ENCODE results near the gene OXNAD1.

Gene OXNAD1

DNA sequence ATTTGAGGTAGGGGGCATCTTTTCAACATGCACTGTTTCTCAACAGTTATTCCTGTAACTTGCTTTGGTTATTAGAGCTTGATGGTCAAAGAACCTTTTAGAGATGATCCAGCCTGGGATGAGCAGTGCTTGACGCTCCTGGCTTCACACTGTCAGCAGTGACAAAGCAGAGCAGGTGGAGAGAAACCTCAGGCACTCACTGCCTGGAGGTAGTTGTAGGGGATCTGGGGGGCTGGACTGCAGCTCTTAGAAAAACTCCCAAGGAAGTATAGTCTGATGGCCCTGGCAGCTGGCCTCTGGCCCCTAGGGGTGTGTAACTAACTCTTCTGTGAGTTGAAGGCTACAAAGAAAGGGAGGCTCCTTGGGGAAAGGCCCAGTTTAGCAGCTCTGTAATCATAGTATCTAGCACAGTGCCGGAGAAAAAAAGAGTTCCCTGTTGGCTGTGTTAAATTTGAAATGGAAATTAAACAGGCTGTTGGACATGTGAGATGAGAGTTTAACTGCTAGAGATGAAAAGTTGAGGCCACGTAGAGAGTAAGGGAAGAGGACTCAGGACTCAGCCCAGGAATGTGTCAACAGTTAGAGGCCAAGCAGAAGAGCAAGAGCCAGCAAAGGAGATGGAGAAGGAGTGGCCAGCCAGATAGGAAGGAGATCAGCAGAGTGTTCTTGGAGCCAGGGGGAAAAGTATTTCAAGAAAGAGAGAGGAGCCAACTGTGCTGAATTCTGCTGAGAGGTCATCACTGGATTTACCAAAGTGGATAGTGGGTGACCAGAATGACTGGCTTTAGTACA is 14.2 kb downstream of the OXNAD1 start:
- DNase-seq, result no peak

DNA sequence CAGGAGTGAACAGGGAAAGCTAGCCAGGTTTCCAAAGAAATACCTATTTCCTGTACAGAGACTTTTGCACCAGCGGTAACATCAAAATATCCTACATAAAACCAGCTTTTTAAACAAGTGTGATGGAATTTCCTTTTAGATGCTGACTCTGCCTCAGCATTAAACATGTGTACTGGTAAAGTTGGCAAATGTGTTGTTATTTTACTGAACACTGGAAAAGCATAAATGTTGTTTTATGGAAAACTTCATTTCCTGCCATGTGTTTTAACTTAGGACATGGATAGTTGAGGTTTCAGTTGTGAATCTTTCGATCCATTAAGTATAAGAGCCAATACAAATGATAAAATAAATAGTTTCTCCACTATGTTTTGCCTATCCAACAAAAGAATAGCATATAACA is 15.7 kb downstream of the OXNAD1 start:
- DNase-seq, result no peak

DNA sequence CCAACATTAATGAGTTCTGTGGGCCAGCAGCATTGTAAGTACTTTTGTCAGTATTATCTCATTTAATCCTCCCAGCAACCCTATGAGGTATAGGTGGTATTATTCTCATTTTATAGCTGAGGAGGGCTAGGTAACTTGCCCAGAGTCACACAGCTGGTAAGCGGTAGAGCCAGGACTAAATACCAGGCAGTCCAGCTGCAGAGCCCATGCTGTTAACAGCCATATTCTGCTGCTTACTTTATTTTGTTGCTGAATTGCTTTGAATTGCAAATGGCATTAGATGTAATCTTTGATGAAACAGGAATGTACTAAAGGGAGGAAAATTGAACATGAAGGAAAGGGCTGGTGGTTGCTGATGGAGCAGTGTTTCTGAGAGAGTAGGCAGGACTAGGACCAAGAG is 19.6 kb downstream of the OXNAD1 start:
- no peak for DNase-seq

DNA sequence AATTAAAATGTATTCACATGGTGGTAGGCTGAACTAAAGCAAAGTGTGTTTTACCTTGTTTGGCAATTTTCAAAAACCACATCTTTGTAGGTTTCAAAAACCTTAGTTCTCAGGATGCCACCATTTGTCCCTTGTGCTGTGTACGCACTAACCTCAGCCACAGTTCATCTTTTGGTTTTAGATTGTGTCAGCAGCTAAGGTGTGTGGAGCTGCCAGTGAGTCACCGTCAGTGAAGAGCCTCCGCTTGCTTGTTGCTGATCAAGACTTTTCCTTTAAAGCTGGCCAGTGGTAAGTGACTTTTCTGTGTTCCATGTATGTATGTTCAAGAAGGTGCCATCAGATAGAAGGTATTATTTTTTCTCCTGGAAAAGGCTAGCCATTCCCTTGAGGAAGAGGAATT is 21.1 kb downstream of the OXNAD1 start:
- DNase-seq, result no peak

DNA sequence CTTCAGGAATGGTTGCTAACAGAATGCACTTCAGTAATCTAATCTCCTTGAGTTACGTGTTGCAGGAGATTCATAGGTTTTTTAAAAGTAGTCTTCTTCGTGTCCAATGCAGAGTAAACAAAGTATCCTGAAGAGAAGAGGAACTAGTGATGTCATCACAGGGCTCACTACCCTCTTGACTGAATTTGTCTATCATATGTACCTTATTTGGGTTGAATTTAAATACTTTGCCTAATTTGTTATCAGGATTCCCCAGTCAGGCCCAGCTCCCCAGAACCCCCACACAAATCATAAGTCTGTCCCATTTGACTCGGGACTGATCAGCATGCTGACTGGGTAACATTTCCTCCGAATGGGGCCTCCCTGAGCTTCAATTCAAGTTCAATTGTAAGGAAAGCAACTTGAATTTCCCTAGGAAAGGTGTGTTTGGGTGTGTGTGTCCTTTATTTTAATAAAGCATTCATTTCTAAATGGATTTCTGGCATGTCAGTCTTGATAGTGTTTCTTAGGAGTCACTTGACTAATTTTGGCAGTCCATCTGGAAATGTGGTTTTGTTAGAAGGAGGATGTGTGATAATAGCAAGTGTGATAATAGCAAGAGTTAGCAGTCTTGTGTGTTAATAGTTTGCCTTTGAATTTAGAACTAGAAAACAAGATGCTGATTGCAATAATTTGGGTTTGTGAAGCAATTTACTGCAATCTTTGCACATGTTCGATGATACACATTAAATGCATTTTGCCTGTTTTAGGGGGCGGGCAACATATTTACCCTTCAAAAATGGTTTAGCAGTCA is 21.9 kb downstream of the OXNAD1 start:
- no peak for DNase-seq

DNA sequence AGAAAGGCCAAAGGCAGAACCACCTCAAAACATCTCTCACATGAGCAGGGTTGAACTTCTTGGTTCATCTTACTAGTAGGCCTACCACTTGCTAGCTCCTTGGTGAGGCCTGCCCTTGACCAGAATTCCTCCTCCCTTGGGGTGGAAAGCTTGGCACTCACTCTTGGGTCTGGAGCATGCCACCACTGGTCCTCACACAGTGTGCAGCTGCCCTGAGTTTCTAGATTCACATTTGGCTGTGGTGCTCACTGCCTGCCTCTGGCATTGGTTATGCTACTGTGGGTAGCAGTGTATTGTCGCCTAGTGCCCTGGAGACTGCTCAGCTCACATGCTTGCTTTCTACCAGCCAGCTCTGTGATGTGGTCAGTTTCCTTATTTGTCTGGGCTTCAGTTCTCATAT is 23.7 kb downstream of the OXNAD1 start:
- DNase-seq, result no peak

DNA sequence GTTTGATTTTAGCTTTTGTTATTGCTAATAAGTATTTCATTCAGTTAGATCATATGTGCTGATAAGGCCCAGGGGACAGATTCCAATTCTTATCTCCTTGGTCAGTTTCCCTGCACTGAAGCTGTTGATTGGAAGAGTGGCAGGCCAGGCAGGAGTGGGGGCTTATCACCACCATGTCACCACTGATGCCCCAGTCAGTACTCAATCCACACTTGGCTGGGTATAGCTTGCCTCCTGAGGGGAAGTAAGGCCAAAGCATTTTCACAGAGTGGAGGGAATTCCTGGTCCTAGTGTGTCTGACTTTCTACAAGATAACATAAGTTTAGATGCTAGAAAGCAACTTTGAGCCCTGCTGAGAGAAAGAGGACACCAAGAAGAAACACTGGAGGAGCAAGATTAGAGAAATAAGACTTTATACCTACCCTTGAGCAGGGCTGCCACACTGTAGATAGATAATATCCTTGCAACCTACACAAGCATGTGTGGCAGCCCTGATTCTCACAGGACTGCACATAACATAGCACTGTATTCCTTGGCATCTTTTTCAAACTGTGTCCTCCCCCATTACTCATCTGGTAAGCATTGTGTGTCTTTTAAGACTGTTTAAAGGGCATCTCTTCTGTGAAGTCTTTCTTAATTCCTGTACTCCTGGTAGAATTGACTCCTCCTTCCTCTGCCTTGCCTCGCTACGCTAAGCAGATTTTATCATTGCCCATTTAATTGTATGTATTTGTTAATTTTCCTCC is 24.3 kb downstream of the OXNAD1 start:
- no peak for DNase-seq

DNA sequence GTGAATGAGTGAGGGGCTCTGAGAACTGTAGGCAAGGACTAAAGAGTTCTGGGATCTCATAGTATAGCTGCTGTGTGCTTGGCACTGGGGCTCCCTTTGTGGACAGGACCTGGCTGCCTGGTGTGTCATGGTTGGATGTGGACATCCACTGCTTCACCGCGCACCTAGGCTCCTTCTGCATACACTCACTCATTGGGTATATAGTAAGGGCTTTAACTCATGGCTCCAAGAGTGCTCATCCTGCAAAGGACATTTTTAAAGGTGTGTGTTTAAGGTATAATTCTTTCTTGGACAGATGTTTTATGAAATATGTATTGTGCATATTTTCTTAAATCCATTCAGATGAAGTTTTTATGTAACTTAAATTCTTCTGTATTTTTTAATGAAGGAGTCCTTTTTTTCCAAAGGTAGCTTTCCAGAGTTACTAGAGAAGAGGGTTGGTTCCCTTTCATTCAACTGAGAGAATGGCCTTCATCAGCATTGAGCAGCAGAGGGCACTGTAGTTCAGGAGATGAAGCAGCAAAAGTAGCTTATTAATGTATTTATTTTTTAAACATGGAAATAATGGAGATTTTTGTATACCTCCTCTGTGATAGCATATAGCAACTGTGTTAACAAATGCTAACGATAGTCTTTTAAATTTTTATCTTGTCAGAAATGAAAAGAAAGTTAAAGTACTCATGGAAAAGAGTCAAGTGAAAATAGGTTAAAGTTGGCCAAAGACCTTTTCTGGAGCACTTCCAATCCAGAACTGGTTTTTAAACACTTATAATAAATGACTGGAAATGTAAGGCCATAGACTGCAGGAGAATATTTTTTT is 25.2 kb downstream of the OXNAD1 start:
- DNase-seq, result peak; percentile 84

DNA sequence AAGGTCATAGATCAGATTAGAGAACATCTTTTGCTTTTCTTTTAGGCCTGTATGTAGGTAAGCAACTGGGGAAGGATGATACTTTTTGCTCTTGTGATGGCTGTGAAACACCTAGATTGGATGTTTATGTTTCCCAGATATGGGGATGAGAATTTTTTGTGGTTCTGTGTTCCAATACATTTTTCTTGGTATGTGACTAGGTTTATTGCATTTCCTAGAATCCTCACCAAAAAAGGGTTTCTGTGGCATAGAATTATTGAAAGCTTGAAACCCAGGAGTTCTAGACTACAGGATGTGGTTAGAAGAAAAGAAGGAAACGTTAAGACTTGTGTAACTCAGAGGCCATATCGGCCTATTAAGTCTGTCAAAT is 25.8 kb downstream of the OXNAD1 start:
- DNase-seq, result no peak

DNA sequence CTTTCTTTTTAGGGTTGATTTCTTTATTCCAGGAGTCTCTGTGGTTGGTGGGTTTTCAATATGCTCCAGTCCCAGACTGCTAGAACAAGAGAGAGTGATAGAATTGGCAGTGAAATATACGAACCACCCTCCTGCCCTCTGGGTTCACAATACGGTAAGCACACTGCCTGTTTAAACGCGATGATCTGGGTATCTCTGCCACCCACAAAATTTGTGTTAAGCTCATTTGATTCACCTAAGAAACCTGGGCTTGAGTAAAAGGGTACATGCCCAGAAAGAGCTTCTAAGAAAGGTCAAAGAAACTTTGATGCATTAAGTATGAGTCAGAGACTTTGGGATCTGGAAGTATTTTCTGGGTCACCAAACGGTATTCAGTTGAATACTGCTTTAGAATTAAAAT is 29.8 kb downstream of the OXNAD1 start:
- DNase-seq, result no peak

DNA sequence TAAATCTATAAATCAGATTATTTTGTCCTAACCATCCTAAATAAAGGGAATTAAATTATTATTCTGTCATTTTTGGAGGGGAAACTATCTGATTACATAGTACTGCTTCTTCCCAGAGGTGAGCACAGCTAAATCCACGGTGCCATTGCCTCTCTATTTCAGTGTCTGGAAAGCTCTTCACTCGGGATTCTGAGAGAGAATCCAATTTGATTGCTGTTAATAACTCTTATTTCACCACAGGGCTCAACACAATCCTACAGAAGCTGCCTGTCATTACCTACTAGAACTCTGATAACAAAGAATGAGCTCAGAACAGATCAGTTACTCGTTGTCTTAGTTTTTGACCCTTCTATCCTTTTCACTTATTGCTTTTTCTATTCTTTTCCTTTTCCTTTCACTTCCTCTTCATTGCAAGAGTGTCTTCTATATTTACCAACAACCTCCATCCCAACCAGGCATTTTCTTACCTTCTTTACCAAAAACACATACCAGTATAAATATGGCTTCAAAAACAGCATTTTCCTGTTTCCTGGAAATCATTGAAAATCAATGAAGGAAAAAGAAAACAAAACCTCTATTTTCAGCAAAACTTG is 30.4 kb downstream of the OXNAD1 start:
- no peak for DNase-seq

DNA sequence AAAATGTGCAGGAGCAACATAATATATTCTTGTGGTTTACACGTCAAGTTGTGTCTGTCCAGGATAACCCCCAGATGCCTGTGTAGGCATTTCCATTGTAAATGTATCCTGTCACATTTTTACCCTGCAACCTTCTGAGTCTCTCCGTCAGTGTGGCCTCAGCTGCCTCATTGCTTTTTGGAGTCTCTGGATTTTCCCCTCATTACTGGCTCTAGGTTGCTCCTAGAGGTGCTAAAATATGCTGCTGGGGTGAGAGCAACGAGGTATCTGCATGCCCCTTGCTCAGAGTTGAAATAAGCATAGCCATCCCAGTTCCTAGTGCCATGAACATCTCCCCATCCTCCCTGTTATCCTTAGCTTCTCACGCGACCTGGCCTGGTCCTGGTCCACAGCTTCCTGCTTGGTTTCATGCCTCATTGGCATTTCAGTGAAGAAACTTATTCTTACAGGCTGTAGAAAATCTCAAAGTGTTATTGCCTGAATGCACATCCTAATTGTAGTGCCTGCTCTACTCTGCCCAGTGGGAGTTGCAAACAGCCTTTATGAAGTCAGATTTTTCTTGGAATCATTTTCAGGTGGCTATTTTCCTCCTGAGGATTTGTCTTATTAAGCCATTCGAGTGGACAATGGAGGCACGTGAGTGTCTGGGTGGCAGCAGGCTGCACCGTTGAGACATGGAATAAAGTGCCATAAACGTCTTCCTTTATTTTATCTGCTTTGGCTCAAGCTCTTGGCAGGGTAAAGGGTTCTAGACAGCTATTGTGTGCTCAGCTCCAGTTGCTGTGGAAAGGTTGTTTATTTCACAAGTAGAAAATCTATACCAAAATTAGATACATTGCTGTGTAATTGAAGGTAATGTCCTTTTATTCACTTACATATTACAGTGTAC is 33.2 kb downstream of the OXNAD1 start:
- DNase-seq, result no peak

DNA sequence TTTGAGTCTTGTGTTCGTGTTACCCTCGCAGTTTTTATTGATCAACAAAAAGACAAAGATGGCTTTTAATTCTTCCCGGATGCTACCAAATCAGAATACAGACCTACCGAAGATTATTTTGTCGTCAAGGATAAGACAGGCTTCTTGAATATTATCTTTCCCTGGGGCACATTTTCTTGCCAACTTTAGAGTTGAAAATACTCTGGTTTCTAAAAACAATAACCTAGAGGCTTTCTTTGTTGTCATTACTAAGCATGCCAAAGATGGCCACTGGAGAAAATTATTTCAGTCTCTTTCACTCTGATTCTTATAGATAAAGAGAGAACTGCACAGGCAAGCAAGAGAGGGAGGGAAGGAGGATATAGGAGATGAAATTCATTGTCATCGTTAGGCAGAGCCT is 33.9 kb downstream of the OXNAD1 start:
- DNase-seq, result no peak

DNA sequence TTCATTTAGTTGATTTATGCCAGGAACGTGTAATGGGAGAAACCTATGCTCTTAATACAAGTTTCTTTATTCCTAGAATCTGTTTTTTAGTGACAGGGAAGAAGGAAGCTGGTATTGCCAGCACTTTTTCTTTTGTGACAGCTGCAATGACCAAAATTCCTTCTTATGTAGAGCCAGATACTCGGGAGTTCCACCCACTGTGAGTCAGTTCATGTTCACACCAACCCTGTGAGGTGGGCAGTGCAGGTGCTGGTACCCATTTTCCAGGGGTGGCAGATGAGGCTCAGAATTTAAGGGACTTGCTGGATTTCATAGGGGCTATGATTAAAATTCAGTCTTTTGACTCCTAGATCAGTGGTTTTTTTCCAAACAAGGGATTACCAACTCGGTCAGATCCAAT is 34.7 kb downstream of the OXNAD1 start:
- no peak for DNase-seq

DNA sequence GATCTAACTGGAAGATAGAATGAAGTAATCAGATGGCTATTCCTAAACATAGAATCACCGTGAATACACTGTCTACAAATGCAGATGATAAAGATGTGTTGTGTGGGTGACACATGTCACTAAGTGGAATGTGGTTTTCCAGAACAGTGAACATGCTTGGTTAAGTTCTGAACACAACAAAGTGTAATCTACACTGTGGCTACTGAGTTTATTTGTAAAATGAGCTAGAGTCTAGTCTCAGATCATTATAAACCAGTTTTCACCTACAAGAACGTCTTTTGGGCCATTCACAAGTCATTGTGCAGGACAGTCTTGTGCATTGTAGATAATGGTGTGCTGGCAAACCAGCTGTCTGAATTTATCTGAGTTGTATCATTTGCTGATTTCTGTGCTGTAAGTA is 35.3 kb downstream of the OXNAD1 start:
- DNase-seq, result no peak

DNA sequence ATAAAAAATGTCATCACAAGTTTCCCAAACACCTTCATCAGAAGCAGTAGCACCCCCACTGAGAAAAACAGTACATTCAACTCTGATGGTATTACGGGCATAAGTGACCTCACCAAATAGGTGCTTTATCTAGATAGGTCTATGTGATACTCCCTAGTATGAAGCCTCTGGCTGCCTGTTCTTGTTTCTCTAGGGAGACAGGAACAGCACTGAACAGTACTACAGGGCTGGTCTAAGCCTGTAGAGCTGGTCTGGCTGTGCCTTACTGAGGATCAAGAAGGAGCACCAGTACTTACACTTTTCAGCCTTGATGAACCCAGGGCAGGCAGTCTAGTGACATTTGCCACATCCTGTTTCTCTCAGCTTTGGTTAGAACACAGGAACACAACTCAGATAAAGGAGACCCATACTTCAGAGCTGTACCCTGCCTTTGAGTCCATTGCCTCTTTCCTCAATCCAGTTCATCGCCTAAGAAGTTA is 35.9 kb downstream of the OXNAD1 start:
- DNase-seq, result no peak

DNA sequence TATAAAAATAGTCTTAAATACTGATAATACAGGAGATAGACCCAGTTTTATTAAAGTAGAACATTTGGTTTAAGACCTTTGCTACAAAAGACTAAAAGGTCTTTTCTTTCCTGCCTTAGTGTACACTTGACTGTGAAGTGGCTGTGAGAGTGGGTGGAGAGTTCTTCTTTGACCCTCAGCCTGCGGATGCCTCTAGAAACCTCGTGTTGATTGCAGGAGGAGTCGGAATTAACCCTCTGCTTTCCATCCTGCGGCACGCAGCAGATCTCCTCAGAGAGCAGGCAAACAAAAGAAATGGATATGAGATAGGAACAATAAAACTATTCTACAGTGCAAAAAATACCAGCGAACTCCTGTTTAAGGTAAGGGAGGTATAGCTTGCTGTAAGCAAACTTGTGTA is 36.5 kb downstream of the OXNAD1 start:
- peak; percentile 44 for DNase-seq

DNA sequence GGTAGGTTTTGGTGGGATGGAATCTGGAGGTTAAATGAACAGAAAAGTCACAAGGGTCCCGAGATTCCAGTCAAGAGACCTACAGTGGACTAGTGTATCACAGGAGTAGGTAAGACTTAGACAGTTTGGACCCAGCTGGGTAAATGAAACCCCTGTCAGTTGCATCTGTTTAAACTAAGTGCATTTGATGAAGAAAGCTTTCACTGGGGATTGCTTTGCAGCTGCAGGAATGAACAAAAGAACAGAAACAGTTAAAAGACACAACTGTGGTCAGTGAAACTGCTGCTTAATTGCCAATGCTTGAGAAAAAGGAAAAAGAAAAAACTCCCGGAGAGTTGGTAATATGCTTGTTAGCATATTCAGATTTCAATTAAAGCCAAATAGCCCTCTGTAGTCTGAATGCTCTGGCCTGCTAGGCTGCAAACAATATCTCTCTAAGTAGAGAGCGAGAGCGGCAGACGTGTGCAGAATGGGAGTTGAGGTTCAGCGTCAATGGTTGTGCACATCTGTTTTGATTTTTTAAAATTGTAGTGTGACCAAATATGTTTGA is 37.1 kb downstream of the OXNAD1 start:
- no peak for DNase-seq

DNA sequence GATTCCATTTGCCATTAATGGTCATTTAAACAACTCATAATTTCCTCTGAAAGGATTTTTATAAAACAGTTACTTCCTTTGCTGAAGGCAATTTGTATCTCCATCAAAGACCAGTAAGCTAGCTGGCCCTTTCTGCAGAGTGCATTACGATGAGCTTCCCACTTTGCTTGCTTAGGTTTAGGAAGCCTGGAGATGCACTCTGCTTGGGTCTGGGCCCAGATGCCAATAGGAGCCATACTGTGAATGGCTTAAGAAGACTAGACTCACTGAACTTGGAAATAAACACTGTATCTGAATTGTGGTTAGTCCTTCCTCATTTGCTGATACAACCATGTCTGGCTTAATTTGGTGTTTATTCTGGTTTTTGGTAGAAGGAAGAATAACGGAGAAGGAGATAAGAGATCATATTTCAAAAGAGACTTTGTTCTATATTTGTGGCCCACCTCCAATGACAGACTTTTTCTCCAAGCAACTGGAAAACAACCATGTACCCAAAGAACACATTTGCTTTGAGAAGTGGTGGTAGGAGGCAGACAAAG is 38.1 kb downstream of the OXNAD1 start:
- DNase-seq, result no peak
